SK-N-SH treated with all-trans-retinoic acid at 6 μM for 48 hours (cell line): ENCODE data around the gene ENTPD2.

ENCODE experiments used
- ATAC-seq: fragments of 200-7000 bp; cut with Tn5 transposase; 3 replicates; pipeline ENCODE4 v1.9.1; 2020; ENCODE audit warnings: mild to moderate bottlenecking, moderate library complexity
- ARNTL ChIP-seq: fragments of 450-650 bp; formaldehyde crosslinking; IDR thresholded peaks from 2 replicates; pipeline ENCODE4 v1.5.0; 2020; ENCODE audit warnings: low read depth, mild to moderate bottlenecking, moderate library complexity, borderline replicate concordance
- CSDC2 ChIP-seq: fragments of 250-450 bp; sonication (Bioruptor Pico); IDR thresholded peaks from 2 replicates; pipeline ENCODE4 v1.5.0; 2020; ENCODE audit warnings: mild to moderate bottlenecking, moderate library complexity
- ESRRG ChIP-seq: fragments of 250-450 bp; sonication (Bioruptor Pico); IDR thresholded peaks from 2 replicates; pipeline ENCODE4 v1.6.1; 2021; ENCODE audit warnings: mild to moderate bottlenecking
- GLIS3 ChIP-seq: fragments of 250-450 bp; sonication (Bioruptor Pico); IDR thresholded peaks from 2 replicates; pipeline ENCODE4 v1.5.0; 2020; ENCODE audit warnings: mild to moderate bottlenecking, moderate library complexity
- ISL1 ChIP-seq: fragments of 250-450 bp; sonication (Bioruptor Pico); IDR thresholded peaks from 2 replicates; pipeline ENCODE4 v2.1.2; 2022; ENCODE audit warnings: mild to moderate bottlenecking, moderate library complexity
- OSR1 ChIP-seq: fragments of 250-450 bp; sonication (Bioruptor Pico); IDR thresholded peaks from 2 replicates; pipeline ENCODE4 v1.8.0; 2022; ENCODE audit warnings: moderate library complexity, mild to moderate bottlenecking, inconsistent platforms
- PATZ1 ChIP-seq: fragments of 250-450 bp; sonication (Bioruptor Pico); IDR thresholded peaks from 2 replicates; pipeline ENCODE4 v1.8.0; 2020; ENCODE audit warnings: mild to moderate bottlenecking, moderate library complexity, borderline replicate concordance
- POU6F1 ChIP-seq: fragments of 250-450 bp; sonication (Bioruptor Pico); IDR thresholded peaks from 2 replicates; pipeline ENCODE4 v1.8.0; 2021; ENCODE audit warnings: low read depth, mild to moderate bottlenecking, moderate library complexity, borderline replicate concordance
- PPARA ChIP-seq: fragments of 250-450 bp; sonication (Bioruptor Pico); IDR thresholded peaks from 2 replicates; pipeline ENCODE4 v1.5.0; 2020; ENCODE audit warnings: mild to moderate bottlenecking, borderline replicate concordance
- RARB ChIP-seq: fragments of 250-450 bp; sonication (Bioruptor Pico); IDR thresholded peaks from 2 replicates; pipeline ENCODE4 v1.8.0; 2021; ENCODE audit warnings: mild to moderate bottlenecking, moderate library complexity
- SNAI2 ChIP-seq: fragments of 250-450 bp; sonication (Bioruptor Pico); IDR thresholded peaks from 2 replicates; pipeline ENCODE4 v1.5.0; 2020; ENCODE audit warnings: mild to moderate bottlenecking, moderate library complexity
- TCF4 ChIP-seq: fragments of 250-450 bp; sonication (Bioruptor Pico); IDR thresholded peaks from 2 replicates; pipeline ENCODE4 v1.8.0; 2021; ENCODE audit warnings: mild to moderate bottlenecking, moderate library complexity, borderline replicate concordance
- TOX ChIP-seq: fragments of 250-450 bp; sonication (Bioruptor Pico); IDR thresholded peaks from 2 replicates; pipeline ENCODE4 v1.8.0; 2021; ENCODE audit warnings: mild to moderate bottlenecking, moderate library complexity, borderline replicate concordance
- ZC3H10 ChIP-seq: fragments of 250-450 bp; sonication (Bioruptor Pico); IDR thresholded peaks from 2 replicates; pipeline ENCODE4 v1.5.1; 2021; ENCODE audit warnings: mild to moderate bottlenecking, moderate library complexity
- ZFP3 ChIP-seq: fragments of 250-450 bp; sonication (Bioruptor Pico); IDR thresholded peaks from 2 replicates; pipeline ENCODE4 v1.5.0; 2020; ENCODE audit warnings: mild to moderate bottlenecking, moderate library complexity
- ZFP30 ChIP-seq: fragments of 450-650 bp; formaldehyde crosslinking; IDR thresholded peaks from 2 replicates; pipeline ENCODE4 v1.5.0; 2022; ENCODE audit warnings: mild to moderate bottlenecking, moderate library complexity
- ZNF565 ChIP-seq: fragments of 450-650 bp; formaldehyde crosslinking; conservative IDR thresholded peaks from 2 replicates; pipeline ENCODE4 v1.5.0; 2020; ENCODE audit warnings: low read depth, mild to moderate bottlenecking, moderate library complexity
- ZNF70 ChIP-seq: fragments of 450-650 bp; formaldehyde crosslinking; IDR thresholded peaks from 2 replicates; pipeline ENCODE4 v1.5.0; 2020; ENCODE audit warnings: mild to moderate bottlenecking, moderate library complexity
- TF ChIP-seq, protein P1 (sequence below): fragments of 250-450 bp; sonication (Bioruptor Pico); IDR thresholded peaks from 2 replicates; pipeline ENCODE4 v1.5.1; 2021; ENCODE audit warnings: mild to moderate bottlenecking, moderate library complexity
- TF ChIP-seq, protein P2 (sequence below): fragments of 250-450 bp; sonication (Bioruptor Pico); IDR thresholded peaks from 2 replicates; pipeline ENCODE4 v1.5.0; 2020; ENCODE audit warnings: mild to moderate bottlenecking, moderate library complexity

Gene ENTPD2

GRCh38 chr9:137017791-137018497, 35.9 kb downstream of the ENTPD2 start:
- TF ChIP-seq ZFP3 (CRISPR knock-in tag) (no peak), GLIS3 (CRISPR knock-in tag) (no peak), TOX (CRISPR knock-in tag) (no peak)
- ATAC-seq, result no peak

- no peak for TF ChIP-seq PATZ1 (CRISPR knock-in tag)
- no peak for TF ChIP-seq POU6F1 (CRISPR knock-in tag)
- TF ChIP-seq ESRRG (CRISPR knock-in tag), result no peak
- no peak for TF ChIP-seq OSR1 (CRISPR knock-in tag)
- no peak for TF ChIP-seq SNAI2 (CRISPR knock-in tag)
- TF ChIP-seq ZNF565 (CRISPR knock-in tag), result no peak
- no peak for TF ChIP-seq ISL1 (CRISPR knock-in tag)
Observed at GRCh38 chr9:137017071-137017470, 36.8 kb downstream of the ENTPD2 start.

DNA sequence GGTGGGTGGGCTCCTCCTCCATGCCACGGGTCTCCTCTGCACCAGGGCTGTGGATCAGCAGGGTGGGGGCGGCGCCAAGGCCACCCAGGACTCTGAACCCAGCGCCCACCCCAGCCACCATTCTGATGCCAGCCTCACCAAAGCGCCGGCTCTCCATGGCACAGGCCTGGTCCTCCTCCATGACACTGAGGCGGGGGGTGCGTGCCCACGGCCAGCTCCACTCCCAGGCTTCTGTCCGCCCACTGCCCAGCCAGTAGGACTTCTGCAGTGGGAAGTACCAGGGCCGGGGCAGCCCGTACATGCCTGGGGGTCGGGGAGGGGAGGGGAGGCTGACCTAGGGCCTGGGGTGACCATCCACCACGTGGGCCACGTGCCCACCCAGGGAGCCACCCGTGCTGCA, 37.4 kb downstream of the ENTPD2 start:
- ATAC-seq, result no peak
- TF ChIP-seq SNAI2 (CRISPR knock-in tag), result no peak
- TF ChIP-seq RARB (CRISPR knock-in tag), result no peak
- TF ChIP-seq TOX (CRISPR knock-in tag), result no peak
- no peak for TF ChIP-seq OSR1 (CRISPR knock-in tag)
- no peak for TF ChIP-seq ZC3H10 (CRISPR knock-in tag)
- no peak for TF ChIP-seq ZNF565 (CRISPR knock-in tag)
- TF ChIP-seq CSDC2, result no peak
- TF ChIP-seq, protein P1, sequence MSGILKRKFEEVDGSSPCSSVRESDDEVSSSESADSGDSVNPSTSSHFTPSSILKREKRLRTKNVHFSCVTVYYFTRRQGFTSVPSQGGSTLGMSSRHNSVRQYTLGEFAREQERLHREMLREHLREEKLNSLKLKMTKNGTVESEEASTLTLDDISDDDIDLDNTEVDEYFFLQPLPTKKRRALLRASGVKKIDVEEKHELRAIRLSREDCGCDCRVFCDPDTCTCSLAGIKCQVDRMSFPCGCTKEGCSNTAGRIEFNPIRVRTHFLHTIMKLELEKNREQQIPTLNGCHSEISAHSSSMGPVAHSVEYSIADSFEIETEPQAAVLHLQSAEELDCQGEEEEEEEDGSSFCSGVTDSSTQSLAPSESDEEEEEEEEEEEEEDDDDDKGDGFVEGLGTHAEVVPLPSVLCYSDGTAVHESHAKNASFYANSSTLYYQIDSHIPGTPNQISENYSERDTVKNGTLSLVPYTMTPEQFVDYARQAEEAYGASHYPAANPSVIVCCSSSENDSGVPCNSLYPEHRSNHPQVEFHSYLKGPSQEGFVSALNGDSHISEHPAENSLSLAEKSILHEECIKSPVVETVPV (CRISPR knock-in tag), result no peak
- TF ChIP-seq PPARA (CRISPR knock-in tag), result no peak
- TF ChIP-seq ARNTL (CRISPR knock-in tag), result no peak
- no peak for TF ChIP-seq TCF4 (CRISPR knock-in tag)
- TF ChIP-seq ZFP3 (CRISPR knock-in tag), result no peak
- TF ChIP-seq PATZ1 (CRISPR knock-in tag), result no peak
- TF ChIP-seq ZNF70, result no peak
- no peak for TF ChIP-seq ZFP30
- TF ChIP-seq, protein P2, sequence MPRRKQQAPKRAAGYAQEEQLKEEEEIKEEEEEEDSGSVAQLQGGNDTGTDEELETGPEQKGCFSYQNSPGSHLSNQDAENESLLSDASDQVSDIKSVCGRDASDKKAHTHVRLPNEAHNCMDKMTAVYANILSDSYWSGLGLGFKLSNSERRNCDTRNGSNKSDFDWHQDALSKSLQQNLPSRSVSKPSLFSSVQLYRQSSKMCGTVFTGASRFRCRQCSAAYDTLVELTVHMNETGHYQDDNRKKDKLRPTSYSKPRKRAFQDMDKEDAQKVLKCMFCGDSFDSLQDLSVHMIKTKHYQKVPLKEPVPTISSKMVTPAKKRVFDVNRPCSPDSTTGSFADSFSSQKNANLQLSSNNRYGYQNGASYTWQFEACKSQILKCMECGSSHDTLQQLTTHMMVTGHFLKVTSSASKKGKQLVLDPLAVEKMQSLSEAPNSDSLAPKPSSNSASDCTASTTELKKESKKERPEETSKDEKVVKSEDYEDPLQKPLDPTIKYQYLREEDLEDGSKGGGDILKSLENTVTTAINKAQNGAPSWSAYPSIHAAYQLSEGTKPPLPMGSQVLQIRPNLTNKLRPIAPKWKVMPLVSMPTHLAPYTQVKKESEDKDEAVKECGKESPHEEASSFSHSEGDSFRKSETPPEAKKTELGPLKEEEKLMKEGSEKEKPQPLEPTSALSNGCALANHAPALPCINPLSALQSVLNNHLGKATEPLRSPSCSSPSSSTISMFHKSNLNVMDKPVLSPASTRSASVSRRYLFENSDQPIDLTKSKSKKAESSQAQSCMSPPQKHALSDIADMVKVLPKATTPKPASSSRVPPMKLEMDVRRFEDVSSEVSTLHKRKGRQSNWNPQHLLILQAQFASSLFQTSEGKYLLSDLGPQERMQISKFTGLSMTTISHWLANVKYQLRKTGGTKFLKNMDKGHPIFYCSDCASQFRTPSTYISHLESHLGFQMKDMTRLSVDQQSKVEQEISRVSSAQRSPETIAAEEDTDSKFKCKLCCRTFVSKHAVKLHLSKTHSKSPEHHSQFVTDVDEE (CRISPR knock-in tag), result no peak

More at GRCh38 chr9:137017071-137017470, 36.8 kb downstream of the ENTPD2 start:
- ATAC-seq, result no peak
